GM12891 (cell line): Measurements from ENCODE around the gene TPM1.

ENCODE experiments used
- DNase-seq: peaks from one replicate; pipeline ENCODE4 v3.0.0; 2011; ENCODE audit warnings: low spot score; ENCODE audit not compliant: insufficient read length
- FAIRE-seq: peaks from 2 replicates; lab custom pipeline; 2011; peaks lifted over from hg19 to GRCh38; lab: Jason Lieb, UNC
- PAX5 ChIP-seq: IDR thresholded peaks from 2 replicates; pipeline ENCODE4 v1.6.1; 2011; ENCODE audit warnings: low read length, moderate library complexity, mild to moderate bottlenecking; ENCODE audit not compliant: insufficient read depth, severe bottlenecking
- POLR2A ChIP-seq: IDR thresholded peaks from 2 replicates; pipeline ENCODE4 v1.6.1; 2011; ENCODE audit warnings: low read depth, low read length, control low read depth
- POLR2AphosphoS5 ChIP-seq: IDR thresholded peaks from 2 replicates; pipeline ENCODE4 v1.6.1; 2011; ENCODE audit warnings: low read depth, low read length, control low read depth
- POU2F2 ChIP-seq: IDR thresholded peaks from 2 replicates; pipeline ENCODE4 v1.6.1; 2011; ENCODE audit warnings: low read depth, mild to moderate bottlenecking, control low read depth, low read length, moderate library complexity
- SPI1 ChIP-seq: IDR thresholded peaks from 2 replicates; pipeline ENCODE4 v1.6.1; 2011; ENCODE audit warnings: low read depth, low read length, control low read depth
- TAF1 ChIP-seq: IDR thresholded peaks from 2 replicates; pipeline ENCODE4 v1.6.1; 2011; ENCODE audit warnings: low read depth, low read length, control low read depth

The TPM1 gene

DNA sequence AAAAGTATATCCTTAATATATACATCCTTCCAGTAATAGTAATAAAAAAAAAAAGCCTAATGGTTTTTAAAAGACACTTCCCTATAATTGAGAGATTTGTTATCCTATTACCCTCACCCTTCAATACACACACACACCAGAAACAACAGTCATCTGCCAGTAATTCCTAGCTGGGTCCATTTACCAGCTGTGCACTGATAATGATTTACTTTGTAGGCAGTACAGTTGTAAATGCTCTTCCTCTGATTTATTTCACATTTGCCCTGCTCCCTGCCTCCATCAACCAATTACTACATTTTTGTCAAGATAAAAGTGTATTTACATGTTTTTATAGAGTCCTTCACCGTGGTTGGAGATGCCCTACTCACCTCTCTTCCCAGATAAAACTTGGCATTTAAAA is 12.4 kb downstream of the TPM1 start:
- DNase-seq (no peak), FAIRE-seq (no peak)
- TF ChIP-seq POU2F2 (no peak), SPI1 (no peak), POLR2A (no peak), TAF1 (no peak), POLR2AphosphoS5 (no peak), PAX5 (no peak)

DNA sequence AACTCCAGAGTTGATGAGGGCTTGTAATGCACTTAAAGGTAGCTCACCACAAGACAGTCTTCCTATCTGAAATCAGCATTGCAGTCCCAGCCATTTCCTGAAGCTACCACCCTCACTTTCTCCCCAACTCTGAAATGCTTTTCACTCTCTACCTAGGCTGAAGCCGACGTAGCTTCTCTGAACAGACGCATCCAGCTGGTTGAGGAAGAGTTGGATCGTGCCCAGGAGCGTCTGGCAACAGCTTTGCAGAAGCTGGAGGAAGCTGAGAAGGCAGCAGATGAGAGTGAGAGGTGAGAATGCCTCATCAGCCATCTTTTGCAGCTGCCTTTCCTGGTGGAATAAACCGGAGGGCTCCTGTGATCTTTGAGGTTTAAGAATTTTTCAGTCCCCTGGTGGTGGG is 14.3 kb downstream of the TPM1 start:
- TF ChIP-seq POU2F2: no peak
- no peak for TF ChIP-seq POLR2AphosphoS5
- TF ChIP-seq PAX5: no peak
- TF ChIP-seq POLR2A: no peak
- no peak for TF ChIP-seq SPI1
- TF ChIP-seq TAF1: no peak
- FAIRE-seq: no peak
- no peak for DNase-seq

DNA sequence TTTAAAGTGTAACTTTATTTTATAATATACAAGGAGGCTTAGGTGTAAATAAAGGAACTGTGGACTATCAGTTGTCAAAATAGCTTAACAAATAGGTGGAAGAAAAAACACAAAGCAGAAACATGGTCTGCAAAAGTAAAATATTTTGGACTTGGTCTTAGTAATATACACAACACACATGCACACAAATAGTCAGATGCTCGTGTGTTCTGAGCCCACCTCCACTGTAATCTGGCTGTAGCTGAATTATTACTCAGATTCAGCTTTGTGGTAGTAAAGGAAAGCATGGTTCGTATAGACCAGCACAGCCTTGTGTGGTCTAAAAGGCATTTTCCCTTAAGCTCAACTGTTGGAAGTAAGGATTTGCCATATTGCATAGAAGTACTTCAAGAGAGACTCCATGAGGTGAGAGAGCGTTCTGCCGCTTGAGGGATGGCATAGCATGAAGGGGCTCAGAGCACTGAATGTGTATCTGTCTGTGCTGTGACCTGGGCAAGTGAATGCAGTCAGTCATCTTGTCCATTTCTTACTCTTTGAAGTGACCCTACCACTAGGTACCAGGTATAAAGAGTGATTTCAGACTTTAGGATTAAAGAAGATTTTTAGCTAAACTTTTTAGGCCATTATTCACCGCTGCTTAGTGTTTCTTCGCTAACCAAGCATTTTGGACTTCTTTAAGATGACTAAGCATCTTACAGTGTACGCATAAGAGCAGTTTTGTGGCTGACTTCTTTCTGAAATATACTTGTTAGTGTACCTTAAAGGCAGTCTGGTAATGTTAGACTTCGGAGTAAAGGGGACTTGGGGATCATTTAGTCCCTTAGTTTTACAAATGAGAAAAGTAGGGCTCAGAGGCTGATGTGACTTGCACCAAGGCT is 15.2 kb downstream of the TPM1 start:
- TF ChIP-seq SPI1 (no peak), POU2F2 (no peak), POLR2AphosphoS5 (no peak), POLR2A (no peak), PAX5 (no peak), TAF1 (no peak)
- DNase-seq (no peak), FAIRE-seq (no peak)

DNA sequence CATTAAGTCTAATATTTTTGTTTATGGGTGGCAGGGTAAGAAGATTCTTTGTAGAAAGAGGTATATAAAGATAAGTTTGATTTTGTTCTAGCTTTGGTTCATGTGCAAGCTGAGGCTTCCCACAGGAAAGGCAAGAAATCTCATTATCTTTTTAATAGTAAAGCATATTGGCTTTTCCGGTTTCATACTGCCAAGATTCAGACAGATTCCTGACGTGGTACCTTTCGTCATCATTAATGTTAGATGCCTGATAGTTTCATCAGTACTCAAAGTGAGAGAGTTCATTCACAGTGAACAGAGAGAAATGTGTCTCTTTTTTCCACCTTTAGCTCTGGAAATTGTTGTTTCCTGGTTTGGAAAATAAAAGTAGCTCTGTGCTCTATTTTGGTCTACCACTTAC is 16.5 kb downstream of the TPM1 start:
- DNase-seq (no peak), FAIRE-seq (no peak)
- TF ChIP-seq POLR2AphosphoS5 (no peak), PAX5 (no peak), TAF1 (no peak), POLR2A (no peak)

DNA sequence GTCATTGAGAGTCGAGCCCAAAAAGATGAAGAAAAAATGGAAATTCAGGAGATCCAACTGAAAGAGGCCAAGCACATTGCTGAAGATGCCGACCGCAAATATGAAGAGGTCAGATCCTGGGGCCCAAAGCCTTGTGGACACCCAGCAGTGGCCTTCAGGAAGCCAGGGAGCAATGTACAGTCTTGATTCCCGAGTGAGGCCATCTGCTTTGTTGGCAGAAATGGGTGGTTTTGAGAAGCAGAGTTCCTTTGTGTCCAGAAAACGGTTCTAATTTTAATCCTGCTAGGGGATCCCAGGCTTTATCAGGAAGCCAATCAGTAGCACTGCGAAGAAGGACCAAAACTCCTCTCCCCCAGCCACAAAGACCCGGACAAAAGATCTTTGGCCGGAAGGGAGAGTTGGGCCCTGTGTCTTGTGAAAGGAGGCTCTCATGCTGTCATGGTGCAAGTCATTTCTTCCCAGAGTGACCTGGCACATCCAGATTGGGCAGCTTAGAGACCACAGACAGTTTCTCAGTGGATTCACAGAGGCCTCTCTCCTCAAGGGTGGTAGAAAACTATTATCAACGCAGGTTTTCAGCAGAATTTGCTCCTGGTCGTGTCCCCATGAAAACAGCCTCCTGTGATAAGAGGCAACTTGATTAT is 17.1 kb downstream of the TPM1 start:
- TF ChIP-seq TAF1: no peak
- TF ChIP-seq POLR2A: no peak
- no peak for TF ChIP-seq POU2F2
- no peak for TF ChIP-seq POLR2AphosphoS5
- no peak for TF ChIP-seq SPI1
- TF ChIP-seq PAX5: no peak
- DNase-seq: no peak
- no peak for FAIRE-seq

DNA sequence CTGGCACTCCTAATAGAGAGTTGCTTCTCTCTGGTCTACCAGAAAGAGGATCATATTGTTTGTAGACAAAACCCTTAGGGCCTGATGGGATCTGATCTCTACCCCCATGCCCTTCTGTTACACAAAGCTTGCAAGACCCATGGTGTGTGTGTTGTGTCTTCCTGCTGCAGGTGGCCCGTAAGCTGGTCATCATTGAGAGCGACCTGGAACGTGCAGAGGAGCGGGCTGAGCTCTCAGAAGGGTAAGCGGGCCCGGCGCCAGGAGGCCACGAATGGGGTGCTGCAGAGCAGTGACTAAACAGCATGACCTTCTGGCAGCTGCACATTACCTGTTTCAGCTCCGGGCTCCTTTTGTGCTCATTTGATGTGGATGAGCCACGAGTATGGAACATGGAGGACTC is 18.2 kb downstream of the TPM1 start:
- FAIRE-seq (no peak), DNase-seq (no peak)
- TF ChIP-seq POLR2A: no peak
- TF ChIP-seq TAF1: no peak
- TF ChIP-seq SPI1: no peak
- TF ChIP-seq POU2F2: no peak
- TF ChIP-seq PAX5: no peak
- TF ChIP-seq POLR2AphosphoS5: no peak

DNA sequence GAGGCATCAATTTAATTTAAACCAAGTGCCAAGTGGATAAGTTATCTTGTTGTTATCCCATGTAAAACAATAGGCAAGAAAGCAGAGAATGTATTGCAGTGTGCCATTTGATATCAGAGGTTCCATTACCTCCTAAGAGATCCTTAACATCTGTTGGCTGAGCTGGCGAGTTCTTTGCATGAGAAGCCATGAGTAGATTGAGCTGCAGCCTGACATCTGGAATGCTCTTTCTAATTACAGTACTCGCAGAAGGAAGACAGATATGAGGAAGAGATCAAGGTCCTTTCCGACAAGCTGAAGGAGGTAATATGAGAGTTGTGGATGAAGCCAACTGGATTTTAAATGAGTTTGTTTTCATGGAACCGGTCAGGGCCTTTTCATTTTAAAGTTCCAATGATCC is 19.4 kb downstream of the TPM1 start:
- TF ChIP-seq POLR2AphosphoS5: no peak
- no peak for TF ChIP-seq PAX5
- no peak for TF ChIP-seq TAF1
- no peak for TF ChIP-seq POLR2A
- no peak for TF ChIP-seq SPI1
- no peak for TF ChIP-seq POU2F2
- DNase-seq: no peak
- no peak for FAIRE-seq

DNA sequence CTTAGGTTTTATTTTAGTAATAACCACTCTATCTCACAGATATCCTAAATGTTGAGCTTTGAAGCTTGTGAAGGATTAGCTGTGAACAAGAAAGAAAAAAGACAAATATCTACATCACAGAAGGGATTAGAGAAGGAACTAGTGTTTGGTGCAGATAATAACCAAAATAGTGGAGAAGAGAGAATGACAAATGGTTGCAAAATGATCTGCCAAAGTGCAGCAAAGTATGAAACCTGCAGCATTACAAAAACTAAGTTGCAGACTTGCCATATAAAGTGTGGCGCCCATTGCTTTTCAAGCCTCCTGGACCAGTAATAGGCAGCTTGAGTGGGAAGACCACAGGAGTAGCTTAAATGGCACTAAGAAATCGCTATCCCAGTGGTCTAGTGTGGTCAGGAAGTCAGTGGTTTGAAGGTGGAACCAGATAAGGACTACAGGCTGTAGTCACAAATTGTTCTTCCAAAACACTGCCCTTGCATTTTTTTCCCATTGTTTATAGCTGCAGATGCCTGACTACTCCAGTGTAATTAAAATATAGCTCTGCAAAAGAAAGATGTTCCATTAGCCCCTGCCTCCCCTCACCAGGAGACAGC is 20.7 kb downstream of the TPM1 start:
- FAIRE-seq: no peak
- TF ChIP-seq PAX5: no peak
- TF ChIP-seq SPI1: no peak
- no peak for TF ChIP-seq POU2F2
- TF ChIP-seq POLR2AphosphoS5: no peak
- no peak for TF ChIP-seq TAF1
- TF ChIP-seq POLR2A: no peak
- no peak for DNase-seq

DNA sequence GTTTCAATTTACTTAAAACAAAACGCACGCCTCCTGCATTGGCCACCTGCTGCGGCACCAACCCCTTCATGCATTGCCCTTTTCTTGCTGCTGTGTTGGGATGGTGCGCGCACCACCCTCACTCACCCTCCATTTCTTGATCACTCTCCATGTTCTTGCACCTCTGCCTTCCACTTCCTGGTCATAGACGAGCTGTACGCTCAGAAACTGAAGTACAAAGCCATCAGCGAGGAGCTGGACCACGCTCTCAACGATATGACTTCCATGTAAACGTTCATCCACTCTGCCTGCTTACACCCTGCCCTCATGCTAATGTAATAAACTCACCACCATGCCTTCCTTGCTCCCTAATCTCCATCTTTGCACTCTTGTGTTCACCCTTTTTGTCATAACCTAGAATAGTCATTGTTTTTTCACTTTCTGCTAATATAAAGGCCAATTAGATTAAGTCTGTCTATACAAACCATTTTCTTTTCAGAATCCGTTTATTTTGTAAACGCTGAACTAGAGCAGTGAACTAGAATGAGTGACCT is 21.4 kb downstream of the TPM1 start:
- DNase-seq: no peak
- no peak for TF ChIP-seq POU2F2
- TF ChIP-seq POLR2A: no peak
- no peak for TF ChIP-seq TAF1
- no peak for TF ChIP-seq PAX5
- no peak for TF ChIP-seq POLR2AphosphoS5
- no peak for TF ChIP-seq SPI1
- FAIRE-seq: no peak
